WTC11 (cell line): ENCODE results near the gene ENHO. TPM values are rescaled to one million over a fixed set of nuclear protein-coding genes. Genes with fewer than 3 reads are reported as not detected.

Experiments
- ATAC-seq: fragments of 200-7000 bp; cut with Tn5 transposase; 2 replicates; pipeline ENCODE4 v1.10.0; 2021; ENCODE audit warnings: mild to moderate bottlenecking, moderate library complexity
- CTCF ChIA-PET: fragments of 300-600 bp; sonication (Branson Sonifier 250); formaldehyde crosslinking; loops from one replicate; lab custom pipeline; 2021; ENCODE audit warnings: antibody characterized with exemption; lab: Charles Lee
- POLR2A ChIA-PET: fragments of 350-600 bp; sonication (Branson Sonifier 250); formaldehyde crosslinking; loops from one replicate; lab custom pipeline; 2021; ENCODE audit warnings: antibody characterized with exemption; lab: Charles Lee
- DNase-seq: peaks from one replicate; pipeline ENCODE4 v3.0.0; 2021; ENCODE audit warnings: low spot score
- H3K27ac Mint-ChIP-seq: 2 replicates; pipeline ENCODE4 v1.8.0; 2021; ENCODE audit warnings: mixed read lengths
- H3K27me3 Mint-ChIP-seq: 2 replicates; pipeline ENCODE4 v1.8.0; 2021; ENCODE audit warnings: low read depth, mild to moderate bottlenecking, moderate library complexity, mixed read lengths
- H3K36me3 Mint-ChIP-seq: 2 replicates; pipeline ENCODE4 v1.8.0; 2021; ENCODE audit warnings: mixed read lengths
- H3K4me1 Mint-ChIP-seq: 2 replicates; pipeline ENCODE4 v1.8.0; 2022; ENCODE audit warnings: mixed read lengths
- H3K4me3 Mint-ChIP-seq: 2 replicates; pipeline ENCODE4 v1.8.0; 2021; ENCODE audit warnings: mild to moderate bottlenecking, moderate library complexity, mixed read lengths
- H3K9me3 Mint-ChIP-seq: 2 replicates; pipeline ENCODE4 v1.8.0; 2021; ENCODE audit warnings: mixed read lengths
- ARID4B ChIP-seq: sonication (generic); formaldehyde crosslinking; IDR thresholded peaks from 2 replicates; pipeline ENCODE4 v1.8.0; 2023; ENCODE audit warnings: missing genetic modification reagents, mild to moderate bottlenecking, borderline replicate concordance
- ATF3 ChIP-seq: sonication (generic); formaldehyde crosslinking; conservative IDR thresholded peaks from 2 replicates; pipeline ENCODE4 v1.8.1; 2022; ENCODE audit warnings: mild to moderate bottlenecking, missing genetic modification reagents
- CBFB ChIP-seq: sonication (generic); formaldehyde crosslinking; IDR thresholded peaks from 2 replicates; pipeline ENCODE4 v1.8.1; 2022; ENCODE audit warnings: mild to moderate bottlenecking, low read depth, missing genetic modification reagents
- FOXP1 ChIP-seq: sonication (generic); formaldehyde crosslinking; IDR thresholded peaks from 2 replicates; pipeline ENCODE4 v1.8.0; 2022; ENCODE audit warnings: missing genetic modification reagents, mild to moderate bottlenecking, moderate library complexity, borderline replicate concordance
- FOXP4 ChIP-seq: sonication (generic); formaldehyde crosslinking; IDR thresholded peaks from 2 replicates; pipeline ENCODE4 v1.8.0; 2022; ENCODE audit warnings: mild to moderate bottlenecking, missing genetic modification reagents
- HMGA2 ChIP-seq: fragments of 250-450 bp; sonication (Bioruptor Pico); IDR thresholded peaks from 2 replicates; pipeline ENCODE4 v1.4.0; 2021; ENCODE audit warnings: mild to moderate bottlenecking, moderate library complexity
- HMGXB4 ChIP-seq: sonication (generic); formaldehyde crosslinking; IDR thresholded peaks from 2 replicates; pipeline ENCODE4 v1.8.1; 2023; ENCODE audit warnings: mild to moderate bottlenecking, moderate library complexity, missing genetic modification reagents
- JAZF1 ChIP-seq: fragments of 250-450 bp; sonication (Bioruptor Pico); IDR thresholded peaks from 2 replicates; pipeline ENCODE4 v1.9.0; 2021; ENCODE audit warnings: moderate library complexity, mild to moderate bottlenecking, inconsistent platforms
- MXD4 ChIP-seq: fragments of 250-450 bp; sonication (Bioruptor Pico); IDR thresholded peaks from 2 replicates; pipeline ENCODE4 v1.8.0; 2021; ENCODE audit warnings: mild to moderate bottlenecking, moderate library complexity, borderline replicate concordance
- NFYB ChIP-seq: sonication (generic); formaldehyde crosslinking; conservative IDR thresholded peaks from 2 replicates; pipeline ENCODE4 v1.8.0; 2022; ENCODE audit warnings: low read depth, missing genetic modification reagents
- SOX15 ChIP-seq: fragments of 250-450 bp; sonication (Bioruptor Pico); IDR thresholded peaks from 2 replicates; pipeline ENCODE4 v1.9.0; 2021; ENCODE audit warnings: mild to moderate bottlenecking
- TP53 ChIP-seq: sonication (generic); formaldehyde crosslinking; IDR thresholded peaks from 2 replicates; pipeline ENCODE4 v1.8.1; 2023; ENCODE audit warnings: mild to moderate bottlenecking, missing genetic modification reagents
- ZNF138 ChIP-seq: sonication (generic); formaldehyde crosslinking; conservative IDR thresholded peaks from 2 replicates; pipeline ENCODE4 v1.8.1; 2022; ENCODE audit warnings: mild to moderate bottlenecking, moderate library complexity, missing genetic modification reagents
- ZNF263 ChIP-seq: sonication (generic); formaldehyde crosslinking; IDR thresholded peaks from 2 replicates; pipeline ENCODE4 v1.8.1; 2022; ENCODE audit warnings: low read depth, mild to moderate bottlenecking, moderate library complexity, missing genetic modification reagents
- ZNF317 ChIP-seq: sonication (generic); formaldehyde crosslinking; IDR thresholded peaks from 2 replicates; pipeline ENCODE4 v1.8.1; 2023; ENCODE audit warnings: low read depth, mild to moderate bottlenecking, moderate library complexity, missing genetic modification reagents, borderline replicate concordance
- ZNF423 ChIP-seq: fragments of 250-450 bp; sonication (Bioruptor Pico); IDR thresholded peaks from 2 replicates; pipeline ENCODE4 v2.1.2; 2022; ENCODE audit warnings: mild to moderate bottlenecking, moderate library complexity
- total RNA-seq: library from RNA; stranded (reverse); gene quantifications from 3 replicates; pipeline ENCODE4 v1.2.3, GENCODE V29; 2021
- TF ChIP-seq, protein P1 (sequence below): fragments of 250-450 bp; sonication (Bioruptor Pico); IDR thresholded peaks from 2 replicates; pipeline ENCODE4 v1.9.0; 2021; ENCODE audit warnings: moderate library complexity, mild to moderate bottlenecking, inconsistent platforms, borderline replicate concordance
- TF ChIP-seq, protein P2 (sequence below): fragments of 200-600 bp; IDR thresholded peaks from 2 replicates; pipeline ENCODE4 v1.8.0; 2022; ENCODE audit warnings: antibody characterized with exemption
- TF ChIP-seq, protein P3 (sequence below): sonication (generic); formaldehyde crosslinking; IDR thresholded peaks from 2 replicates; pipeline ENCODE4 v1.8.1; 2022; ENCODE audit warnings: missing genetic modification reagents, borderline replicate concordance

ENHO gene
- total RNA-seq, 1 experiment from 2014 or later = 28.3 TPM

- DNase-seq (no peak), ATAC-seq (no peak)
- no peaks in the 10 kb centered on the region for H3K36me3 Mint-ChIP-seq
- no peak overlapping the region for H3K27ac Mint-ChIP-seq
- H3K27me3 Mint-ChIP-seq = peaks cover 3% of the 10 kb centered on the region; the same call in 1 of the 2 replicates
- TF ChIP-seq JAZF1 (CRISPR knock-in tag) (no peak), MXD4 (CRISPR knock-in tag) (no peak), ZNF138 (CRISPR knock-in tag) (no peak), ATF3 (CRISPR knock-in tag) (no peak), CBFB (no peak), FOXP4 (no peak), NFYB (CRISPR knock-in tag) (no peak), HMGA2 (CRISPR knock-in tag) (no peak), ZNF263 (CRISPR knock-in tag) (no peak)
- TF ChIP-seq, protein P1, sequence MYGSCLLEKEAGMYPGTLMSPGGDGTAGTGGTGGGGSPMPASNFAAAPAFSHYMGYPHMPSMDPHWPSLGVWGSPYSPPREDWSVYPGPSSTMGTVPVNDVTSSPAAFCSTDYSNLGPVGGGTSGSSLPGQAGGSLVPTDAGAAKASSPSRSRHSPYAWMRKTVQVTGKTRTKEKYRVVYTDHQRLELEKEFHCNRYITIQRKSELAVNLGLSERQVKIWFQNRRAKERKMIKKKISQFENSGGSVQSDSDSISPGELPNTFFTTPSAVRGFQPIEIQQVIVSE (CRISPR knock-in tag) = no peak
- TF ChIP-seq, protein P2, sequence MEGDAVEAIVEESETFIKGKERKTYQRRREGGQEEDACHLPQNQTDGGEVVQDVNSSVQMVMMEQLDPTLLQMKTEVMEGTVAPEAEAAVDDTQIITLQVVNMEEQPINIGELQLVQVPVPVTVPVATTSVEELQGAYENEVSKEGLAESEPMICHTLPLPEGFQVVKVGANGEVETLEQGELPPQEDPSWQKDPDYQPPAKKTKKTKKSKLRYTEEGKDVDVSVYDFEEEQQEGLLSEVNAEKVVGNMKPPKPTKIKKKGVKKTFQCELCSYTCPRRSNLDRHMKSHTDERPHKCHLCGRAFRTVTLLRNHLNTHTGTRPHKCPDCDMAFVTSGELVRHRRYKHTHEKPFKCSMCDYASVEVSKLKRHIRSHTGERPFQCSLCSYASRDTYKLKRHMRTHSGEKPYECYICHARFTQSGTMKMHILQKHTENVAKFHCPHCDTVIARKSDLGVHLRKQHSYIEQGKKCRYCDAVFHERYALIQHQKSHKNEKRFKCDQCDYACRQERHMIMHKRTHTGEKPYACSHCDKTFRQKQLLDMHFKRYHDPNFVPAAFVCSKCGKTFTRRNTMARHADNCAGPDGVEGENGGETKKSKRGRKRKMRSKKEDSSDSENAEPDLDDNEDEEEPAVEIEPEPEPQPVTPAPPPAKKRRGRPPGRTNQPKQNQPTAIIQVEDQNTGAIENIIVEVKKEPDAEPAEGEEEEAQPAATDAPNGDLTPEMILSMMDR = no peak
- TF ChIP-seq, protein P3, sequence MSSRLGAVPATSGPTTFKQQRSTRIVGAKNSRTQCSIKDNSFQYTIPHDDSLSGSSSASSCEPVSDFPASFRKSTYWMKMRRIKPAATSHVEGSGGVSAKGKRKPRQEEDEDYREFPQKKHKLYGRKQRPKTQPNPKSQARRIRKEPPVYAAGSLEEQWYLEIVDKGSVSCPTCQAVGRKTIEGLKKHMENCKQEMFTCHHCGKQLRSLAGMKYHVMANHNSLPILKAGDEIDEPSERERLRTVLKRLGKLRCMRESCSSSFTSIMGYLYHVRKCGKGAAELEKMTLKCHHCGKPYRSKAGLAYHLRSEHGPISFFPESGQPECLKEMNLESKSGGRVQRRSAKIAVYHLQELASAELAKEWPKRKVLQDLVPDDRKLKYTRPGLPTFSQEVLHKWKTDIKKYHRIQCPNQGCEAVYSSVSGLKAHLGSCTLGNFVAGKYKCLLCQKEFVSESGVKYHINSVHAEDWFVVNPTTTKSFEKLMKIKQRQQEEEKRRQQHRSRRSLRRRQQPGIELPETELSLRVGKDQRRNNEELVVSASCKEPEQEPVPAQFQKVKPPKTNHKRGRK (CRISPR knock-in tag) = no peak
- POLR2A ChIA-PET = no interaction called here
- peaks cover 24% of the 10 kb centered on the region for H3K4me1 Mint-ChIP-seq
- CTCF ChIA-PET = interaction anchor here (1.2 to 8.0 kb wide), 3 partner anchors 33 to 51 kb away, joined by 3 to 192 read pairs (median 16); no protein-coding TSS in a partner anchor
- no peaks in the 10 kb centered on the region for H3K9me3 Mint-ChIP-seq
- H3K4me3 Mint-ChIP-seq = no peak overlapping the region
Observed at GRCh38 chr9:34552606-34552981, 29.8 kb upstream of the ENHO start.

GRCh38 chr9:34551751-34552605 is 29.2 kb upstream of the ENHO start:
- no peak overlapping the region for H3K27ac Mint-ChIP-seq
- POLR2A ChIA-PET = interaction anchor here (0.6 kb wide), 1 partner anchor 44 kb away, joined by 4 read pairs; no protein-coding TSS in a partner anchor
- no peak overlapping the region for H3K4me3 Mint-ChIP-seq
- H3K4me1 Mint-ChIP-seq = peaks cover 26% of the 10 kb centered on the region
- no peak for DNase-seq
- CTCF ChIA-PET = interaction anchor here (1.3 to 8.0 kb wide), 3 partner anchors 36 to 52 kb away, joined by 3 to 192 read pairs (median 19); no protein-coding TSS in a partner anchor
- H3K36me3 Mint-ChIP-seq = no peaks in the 10 kb centered on the region
- H3K27me3 Mint-ChIP-seq = peaks cover 3% of the 10 kb centered on the region; the same call in 1 of the 2 replicates
- no peak for ATAC-seq
- no peaks in the 10 kb centered on the region for H3K9me3 Mint-ChIP-seq
- no peak for TF ChIP-seq ZNF317 (CRISPR knock-in tag)
- TF ChIP-seq ZNF263 (CRISPR knock-in tag) = no peak
- no peak for TF ChIP-seq ZNF423 (CRISPR knock-in tag)
- no peak for TF ChIP-seq ARID4B
- no peak for TF ChIP-seq HMGXB4 (CRISPR knock-in tag)
- no peak for TF ChIP-seq FOXP1
- no peak for TF ChIP-seq TP53 (CRISPR knock-in tag)
- TF ChIP-seq MXD4 (CRISPR knock-in tag) = no peak
- TF ChIP-seq NFYB (CRISPR knock-in tag) = no peak
- TF ChIP-seq SOX15 (CRISPR knock-in tag) = no peak
